Endometrium (tissue), 2 donors: ENCODE measurements around the gene BICC1.

Source experiments
- FAIRE-seq: peaks from 2 replicates; lab custom pipeline; 2012; peaks lifted over from hg19 to GRCh38; lab: Jason Lieb, UNC
- donor health status: control.
- donor health status: control.

Gene BICC1

GRCh38 chr10:58746474-58747185 is 234.0 kb downstream of the BICC1 start:
- FAIRE-seq, result no peak

- FAIRE-seq, result no peak
These were observed 235.0 kb downstream of the BICC1 start for GRCh38 chr10:58747687-58748086.

- FAIRE-seq, result no peak
These were observed 240.0 kb downstream of the BICC1 start for GRCh38 chr10:58752665-58753064.

- no peak for FAIRE-seq
These were observed 240.8 kb downstream of the BICC1 start for GRCh38 chr10:58753425-58753824.

GRCh38 chr10:58754469-58755339 is 242.0 kb downstream of the BICC1 start:
- FAIRE-seq, result peak; percentile 99

GRCh38 chr10:58755340-58755610 is 242.6 kb downstream of the BICC1 start:
- no peak for FAIRE-seq

- FAIRE-seq, result peak; percentile 66
These were observed 243.0 kb downstream of the BICC1 start for GRCh38 chr10:58755677-58756076.

GRCh38 chr10:58756130-58756719 is 243.6 kb downstream of the BICC1 start:
- FAIRE-seq, result no peak

GRCh38 chr10:58757352-58758065 is 244.8 kb downstream of the BICC1 start:
- FAIRE-seq, result no peak

- FAIRE-seq, result no peak
These were observed 245.6 kb downstream of the BICC1 start for GRCh38 chr10:58758321-58758720.

GRCh38 chr10:58764087-58764747 is 251.5 kb downstream of the BICC1 start:
- FAIRE-seq, result no peak

- FAIRE-seq, result no peak
These were observed 253.2 kb downstream of the BICC1 start for GRCh38 chr10:58765910-58766309.

GRCh38 chr10:58767652-58768051 is 255.0 kb downstream of the BICC1 start:
- no peak for FAIRE-seq

GRCh38 chr10:58771863-58772262 is 259.2 kb downstream of the BICC1 start:
- no peak for FAIRE-seq

GRCh38 chr10:58772758-58773157 is 260.1 kb downstream of the BICC1 start:
- no peak for FAIRE-seq

GRCh38 chr10:58773341-58773740 is 260.7 kb downstream of the BICC1 start:
- FAIRE-seq, result no peak

- peak; percentile 88 for FAIRE-seq
These were observed 261.3 kb downstream of the BICC1 start for GRCh38 chr10:58773944-58774343.

GRCh38 chr10:58775960-58776567 is 263.4 kb downstream of the BICC1 start:
- FAIRE-seq, result no peak

GRCh38 chr10:58776568-58777318 is 264.1 kb downstream of the BICC1 start:
- no peak for FAIRE-seq

GRCh38 chr10:58778966-58779365 is 266.3 kb downstream of the BICC1 start:
- no peak for FAIRE-seq

GRCh38 chr10:58779594-58779993 is 266.9 kb downstream of the BICC1 start:
- no peak for FAIRE-seq
